ENCODE measurements around the gene ELAVL3.

DNA sequence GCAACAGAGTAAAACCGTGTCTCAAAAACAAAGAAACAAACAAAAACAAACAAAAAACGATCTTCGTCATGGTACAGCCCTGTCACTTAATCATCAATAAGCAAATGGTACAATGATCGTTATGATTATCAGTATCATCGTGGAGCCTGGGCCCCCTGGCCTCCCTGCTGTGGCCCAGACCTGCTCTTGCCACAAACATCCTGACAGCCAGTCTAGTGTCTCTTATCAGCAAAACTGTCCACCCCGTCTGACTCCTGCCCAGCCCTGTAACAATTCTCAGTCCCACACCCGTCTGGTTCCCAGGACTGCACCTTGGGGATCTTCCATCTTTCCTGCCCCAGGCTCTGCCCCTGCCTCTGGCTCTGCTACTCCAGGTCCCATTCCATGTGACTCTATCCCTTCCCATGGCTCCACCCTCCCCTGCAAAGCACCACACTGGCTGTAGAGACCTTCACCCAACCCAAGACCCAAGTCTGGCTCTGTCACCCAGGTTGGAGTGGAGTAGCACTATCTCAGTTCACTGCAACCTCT lies 19.1 kb upstream of the ELAVL3 start:
- TF ChIP-seq SIN3A (IDR thresholded peaks at IDR 0.05; ENCODE audit: borderline replicate concordance, insufficient read depth, low read length) (no peak), POLR2AphosphoS5 (IDR thresholded peaks at IDR 0.05; ENCODE audit: low read depth, low read length) (no peak)
- TF ChIP-seq, protein P1, sequence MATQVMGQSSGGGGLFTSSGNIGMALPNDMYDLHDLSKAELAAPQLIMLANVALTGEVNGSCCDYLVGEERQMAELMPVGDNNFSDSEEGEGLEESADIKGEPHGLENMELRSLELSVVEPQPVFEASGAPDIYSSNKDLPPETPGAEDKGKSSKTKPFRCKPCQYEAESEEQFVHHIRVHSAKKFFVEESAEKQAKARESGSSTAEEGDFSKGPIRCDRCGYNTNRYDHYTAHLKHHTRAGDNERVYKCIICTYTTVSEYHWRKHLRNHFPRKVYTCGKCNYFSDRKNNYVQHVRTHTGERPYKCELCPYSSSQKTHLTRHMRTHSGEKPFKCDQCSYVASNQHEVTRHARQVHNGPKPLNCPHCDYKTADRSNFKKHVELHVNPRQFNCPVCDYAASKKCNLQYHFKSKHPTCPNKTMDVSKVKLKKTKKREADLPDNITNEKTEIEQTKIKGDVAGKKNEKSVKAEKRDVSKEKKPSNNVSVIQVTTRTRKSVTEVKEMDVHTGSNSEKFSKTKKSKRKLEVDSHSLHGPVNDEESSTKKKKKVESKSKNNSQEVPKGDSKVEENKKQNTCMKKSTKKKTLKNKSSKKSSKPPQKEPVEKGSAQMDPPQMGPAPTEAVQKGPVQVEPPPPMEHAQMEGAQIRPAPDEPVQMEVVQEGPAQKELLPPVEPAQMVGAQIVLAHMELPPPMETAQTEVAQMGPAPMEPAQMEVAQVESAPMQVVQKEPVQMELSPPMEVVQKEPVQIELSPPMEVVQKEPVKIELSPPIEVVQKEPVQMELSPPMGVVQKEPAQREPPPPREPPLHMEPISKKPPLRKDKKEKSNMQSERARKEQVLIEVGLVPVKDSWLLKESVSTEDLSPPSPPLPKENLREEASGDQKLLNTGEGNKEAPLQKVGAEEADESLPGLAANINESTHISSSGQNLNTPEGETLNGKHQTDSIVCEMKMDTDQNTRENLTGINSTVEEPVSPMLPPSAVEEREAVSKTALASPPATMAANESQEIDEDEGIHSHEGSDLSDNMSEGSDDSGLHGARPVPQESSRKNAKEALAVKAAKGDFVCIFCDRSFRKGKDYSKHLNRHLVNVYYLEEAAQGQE (IDR thresholded peaks at IDR 0.05; ENCODE audit: insufficient read depth in 1 of 2, low read depth in 2 of 2, low read length in 2 of 2), result no peak
